Ovary (tissue), 9 donors: ENCODE measurements around the gene ATG9B. TPM values are rescaled to one million over a fixed set of nuclear protein-coding genes. Genes with fewer than 3 reads are reported as not detected.
A peak's percentile ranks its signal among the peaks of the same experiment; 100 is the strongest.

Experiments used
- DNase-seq, 5 donors: peaks; one replicate each; pipeline ENCODE4 v3.0.0-alpha.2; 2019 to 2020
- H3K27ac ChIP-seq, 2 donors: fragments of 200-600 bp; one replicate each; pipeline versions ENCODE4 v1.5.1 to v1.8.0; 2019 to 2022
- H3K27me3 ChIP-seq: fragments of 200-600 bp; one replicate; pipeline ENCODE4 v1.8.0; 2022
- H3K36me3 ChIP-seq: fragments of 200-600 bp; sonication (generic); one replicate; pipeline ENCODE4 v1.5.1; 2019
- H3K4me1 ChIP-seq: one replicate; pipeline ENCODE4 v1.8.1; 2013; ENCODE audit warnings: mild to moderate bottlenecking, moderate library complexity; ENCODE audit not compliant: insufficient read depth
- H3K4me3 ChIP-seq: fragments of 200-600 bp; sonication (generic); one replicate; pipeline ENCODE4 v1.5.1; 2017
- H3K9me3 ChIP-seq, 2 donors: fragments of 200-600 bp in 1 of 2; sonication (generic) in 1 of 2; one replicate each; pipeline versions ENCODE4 v1.5.1 to v1.8.1; 2013 to 2019; ENCODE audit warnings: mild to moderate bottlenecking in 1 of 2, moderate library complexity in 1 of 2
- EP300 ChIP-seq: sonication (generic); formaldehyde crosslinking; IDR thresholded peaks from one replicate; pipeline ENCODE4 v1.6.1; 2017; ENCODE audit warnings: antibody characterized with exemption
- POLR2A ChIP-seq: fragments of 450-650 bp; IDR thresholded peaks from one replicate; pipeline ENCODE4 v1.6.1; 2017; ENCODE audit warnings: antibody characterized with exemption, mild to moderate bottlenecking, moderate library complexity
- WGBS, 3 donors: extraction: QIAGEN DNeasy Blood & Tissue Kit in 1 of 3; methylation state at CpG; one replicate each; pipeline versions ENCODE4 v1.1.5 to v1.1.7; 2013 to 2017; 5-methylcytosine and 5-hydroxymethylcytosine counted together
- intact Hi-C, 4 donors: fragments of 100-400 bp; cut with DNase I; formaldehyde crosslinking; loops; one replicate each; pipeline versions ENCODE4 v1.11.0 to v1.15.1; 2022 to 2023
- polyA plus RNA-seq, 2 donors: library from polyadenylated mRNA; stranded (reverse); fragments of 200-250 nt in 1 of 2; fragments of 350-450 nt in 1 of 2; fragmentation: Illumina TruSeq in 1 of 2; extraction: RNeasy Lipid Tissue Mini Kit (QIAGEN cat#74804) in 1 of 2; gene quantifications; one replicate each; pipeline ENCODE4 v1.2.3, GENCODE V29; 2013 to 2014
- total RNA-seq, 7 donors: library from RNA; depleted of rRNA in 2 of 7; stranded (reverse); fragments of >200 nt in 2 of 7; fragmentation: NEBNext Ultra II Directional in 3 of 7; extraction: Animal tissue kit (Norgen Biotek cat#: 25700) in 3 of 7; gene quantifications; one replicate each; pipeline versions ENCODE4 v1.1.0 to v1.2.4, GENCODE V29; 2016 to 2023
- TF ChIP-seq, protein P1 (sequence below), 3 donors: fragments of 450-650 bp in 2 of 3; fragments of 200-600 bp in 1 of 3; IDR thresholded peaks; one replicate each; pipeline versions ENCODE4 v1.5.1 to v1.8.0; 2016 to 2022; ENCODE audit warnings: antibody characterized with exemption in 3 of 3, mild to moderate bottlenecking in 1 of 3
- donor health status: DM: no; HTN: no; CAD: no; lungs with moderate emphysema.
- donor health status: DM: no; HTN: no; CAD: no.
- donor health status: Bipolar disorder and iron deficiency.
- donor health status: DM: yes; HTN: yes; CAD: no.
- donor health status: DM: no; HTN: no; CAD: no.
- donor health status: DM: yes; HTN: yes; CAD: no.

The ATG9B gene
- total and polyA plus RNA-seq, 9 donors, result 0.03 to 1.0 (median 0.35) TPM

DNA sequence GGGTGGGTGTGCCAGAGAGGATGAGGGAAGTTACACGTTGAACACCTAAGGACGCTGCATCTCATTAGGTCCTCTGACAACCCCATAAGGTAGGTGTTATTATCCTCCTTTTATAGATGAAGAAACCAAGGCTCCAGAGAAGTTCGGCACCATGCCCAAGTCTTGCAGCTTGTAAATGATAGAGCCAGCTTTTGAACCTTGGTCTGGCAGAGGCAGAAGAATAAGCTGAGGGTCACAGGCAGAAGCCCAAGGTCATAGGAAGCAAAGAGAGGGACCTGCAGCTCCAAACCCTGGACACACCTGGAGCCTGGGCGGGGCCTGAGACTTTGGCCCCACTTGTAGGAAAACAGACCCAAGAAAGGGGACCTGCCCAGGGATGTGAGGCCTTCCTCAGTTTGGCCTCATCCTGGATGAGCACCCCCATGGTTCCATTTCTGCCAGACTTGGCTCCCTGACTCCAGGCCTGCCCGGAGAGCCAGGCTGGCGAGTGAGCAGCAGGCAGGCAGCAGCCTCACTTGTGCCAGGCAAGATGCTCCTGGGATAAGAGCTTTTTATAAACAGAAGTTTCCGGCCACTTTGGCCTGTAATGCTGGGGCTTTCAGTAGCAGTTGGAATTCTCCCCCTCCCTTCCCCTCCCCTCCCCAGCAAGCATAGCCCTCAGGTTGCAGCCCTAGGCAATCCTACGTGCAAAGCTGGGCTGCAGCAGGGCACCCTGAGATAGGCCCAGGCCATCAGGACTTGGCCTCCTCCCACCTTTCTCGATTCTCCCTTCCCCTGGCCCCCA is 48.6 kb downstream of the ATG9B start:
- no peaks in the 10 kb centered on the region for H3K9me3 ChIP-seq
- peaks cover 32% of the 10 kb centered on the region for H3K4me1 ChIP-seq
- no peaks in the 10 kb centered on the region for H3K27me3 ChIP-seq
- H3K27ac ChIP-seq, result no peak overlapping the region
- no peaks in the 10 kb centered on the region for H3K36me3 ChIP-seq
- TF ChIP-seq, protein P1, sequence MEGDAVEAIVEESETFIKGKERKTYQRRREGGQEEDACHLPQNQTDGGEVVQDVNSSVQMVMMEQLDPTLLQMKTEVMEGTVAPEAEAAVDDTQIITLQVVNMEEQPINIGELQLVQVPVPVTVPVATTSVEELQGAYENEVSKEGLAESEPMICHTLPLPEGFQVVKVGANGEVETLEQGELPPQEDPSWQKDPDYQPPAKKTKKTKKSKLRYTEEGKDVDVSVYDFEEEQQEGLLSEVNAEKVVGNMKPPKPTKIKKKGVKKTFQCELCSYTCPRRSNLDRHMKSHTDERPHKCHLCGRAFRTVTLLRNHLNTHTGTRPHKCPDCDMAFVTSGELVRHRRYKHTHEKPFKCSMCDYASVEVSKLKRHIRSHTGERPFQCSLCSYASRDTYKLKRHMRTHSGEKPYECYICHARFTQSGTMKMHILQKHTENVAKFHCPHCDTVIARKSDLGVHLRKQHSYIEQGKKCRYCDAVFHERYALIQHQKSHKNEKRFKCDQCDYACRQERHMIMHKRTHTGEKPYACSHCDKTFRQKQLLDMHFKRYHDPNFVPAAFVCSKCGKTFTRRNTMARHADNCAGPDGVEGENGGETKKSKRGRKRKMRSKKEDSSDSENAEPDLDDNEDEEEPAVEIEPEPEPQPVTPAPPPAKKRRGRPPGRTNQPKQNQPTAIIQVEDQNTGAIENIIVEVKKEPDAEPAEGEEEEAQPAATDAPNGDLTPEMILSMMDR (IDR thresholded peaks at IDR 0.05), result no peak
- TF ChIP-seq EP300 (no peak), POLR2A (no peak)
- intact Hi-C loops, result loop anchor here in 1 of 4 donors (10.0 kb wide), 1 partner anchor 191 kb away; no protein-coding TSS in a partner anchor
- peak overlapping the region; percentile 37 for H3K4me3 ChIP-seq
- no peak for DNase-seq
- WGBS, 3 donors, result 78 to 83% (median 82%) methylated on average over 9 of the region's 9 CpGs

DNA sequence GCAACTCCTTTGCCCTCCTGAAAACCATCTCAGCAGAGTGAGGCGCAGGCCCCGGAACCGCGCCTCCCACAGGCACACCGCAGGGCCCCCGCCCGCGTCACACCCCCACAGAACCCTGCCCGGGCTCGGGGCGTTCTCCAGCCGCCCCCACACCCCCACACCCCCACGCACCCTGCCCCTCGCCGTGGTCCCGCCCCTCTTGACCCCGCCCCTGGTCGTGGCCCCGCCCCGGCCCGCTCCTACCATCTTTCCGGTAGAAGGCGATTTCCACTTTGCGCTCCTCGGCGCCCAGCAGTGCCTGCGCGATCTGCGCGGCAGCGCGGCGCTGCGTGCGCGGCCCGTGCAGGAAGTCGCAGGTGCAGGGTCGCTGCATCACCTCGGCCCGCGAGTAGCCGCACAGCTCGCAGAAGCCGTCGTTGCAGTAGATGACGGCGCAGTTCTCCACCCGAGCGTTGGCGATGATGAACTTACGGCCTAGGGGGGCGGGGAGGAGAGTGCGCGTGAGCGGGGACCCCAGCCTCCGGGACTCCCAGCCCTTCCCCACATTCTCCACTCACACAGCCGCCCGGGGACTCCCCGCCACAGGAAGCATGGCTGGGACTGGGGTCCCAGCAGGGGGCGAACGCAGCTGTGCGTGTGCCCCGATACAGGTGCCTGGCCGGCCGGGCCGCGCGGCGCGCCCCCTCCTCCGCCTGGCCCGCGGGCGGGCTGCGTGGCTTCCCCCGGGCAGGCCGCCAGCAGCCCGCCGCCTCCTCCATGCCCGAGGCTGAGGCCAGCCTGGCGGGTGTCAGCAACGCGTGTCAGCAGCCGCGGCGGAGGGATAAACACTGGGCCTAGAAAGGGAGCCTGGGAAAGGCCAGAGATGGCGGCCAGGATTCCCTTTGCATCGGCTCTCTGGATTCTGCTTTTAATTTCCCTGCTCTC is 49.6 kb downstream of the ATG9B start:
- H3K27me3 ChIP-seq, result no peaks in the 10 kb centered on the region
- H3K27ac ChIP-seq, result peak overlapping the region in 1 of 2 donors; percentile 18
- 1 to 4% (median 1%) methylated on average over 66 to 89 of the region's 89 CpGs for WGBS, 3 donors
- intact Hi-C loops, result loop anchor here in 1 of 4 donors (10.0 kb wide), 1 partner anchor 190 kb away; no protein-coding TSS in a partner anchor
- H3K4me3 ChIP-seq, result peak overlapping the region; percentile 37
- no peaks in the 10 kb centered on the region for H3K9me3 ChIP-seq
- TF ChIP-seq, protein P1 (IDR thresholded peaks at IDR 0.05), result peak; percentile 10 to 66 (median 42)
- TF ChIP-seq EP300, result no peak
- no peak for TF ChIP-seq POLR2A
- H3K36me3 ChIP-seq, result no peaks in the 10 kb centered on the region
- H3K4me1 ChIP-seq, result peaks cover 38% of the 10 kb centered on the region
- DNase-seq, result peak in 4 of 5 donors; percentile 66 to 79 (median 70)

DNA sequence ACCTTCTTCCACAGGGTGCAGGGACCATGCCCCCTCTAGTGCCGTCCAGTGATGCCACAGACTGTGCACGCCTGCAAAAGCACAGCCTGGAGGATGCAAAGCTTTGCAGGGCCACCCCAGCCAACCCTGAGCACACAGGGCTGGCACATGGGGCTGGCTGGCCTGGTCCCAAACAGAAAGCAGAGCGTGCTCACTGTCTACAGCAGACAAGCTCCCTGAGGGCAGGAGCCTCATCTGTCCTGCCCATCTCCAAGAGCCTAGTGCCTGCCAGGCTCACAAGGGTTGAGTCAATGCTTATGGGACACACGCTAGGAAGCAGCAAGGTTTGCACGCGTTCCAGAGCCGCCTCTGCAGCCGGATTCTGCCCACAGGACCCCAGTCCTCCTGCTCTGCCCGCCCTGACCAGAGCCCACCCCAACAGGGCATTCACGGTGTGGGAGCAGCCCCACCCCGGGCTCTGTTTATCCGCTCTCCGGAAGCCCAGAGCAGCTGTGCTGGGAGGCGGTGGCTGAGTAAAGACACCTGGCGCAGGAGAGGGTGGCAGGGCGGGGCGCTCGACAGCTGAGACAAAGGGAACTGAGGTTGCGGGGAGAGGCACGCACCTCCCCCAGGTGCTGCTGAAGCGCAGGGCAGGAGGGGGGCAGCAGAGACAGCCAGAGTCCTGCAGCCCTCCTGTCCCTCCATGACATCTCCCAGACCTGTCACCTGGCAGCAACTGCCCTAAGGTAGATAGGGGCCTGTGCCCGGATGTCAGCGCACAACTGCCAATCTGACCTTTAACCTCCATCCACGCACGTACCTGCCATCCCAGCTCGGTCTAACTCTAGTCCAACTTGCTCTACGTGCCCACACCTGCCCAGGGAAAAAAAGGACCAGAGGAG is 50.5 kb downstream of the ATG9B start:
- peaks cover 35% of the 10 kb centered on the region for H3K4me1 ChIP-seq
- H3K27ac ChIP-seq, result peak overlapping the region in 1 of 2 donors; percentile 18
- WGBS, 3 donors, result 42 to 57% (median 50%) methylated on average over 26 to 27 of the region's 27 CpGs
- DNase-seq, result no peak
- no peaks in the 10 kb centered on the region for H3K9me3 ChIP-seq
- TF ChIP-seq EP300 (no peak), POLR2A (no peak)
- TF ChIP-seq, protein P1 (IDR thresholded peaks at IDR 0.05), result no peak
- no peaks in the 10 kb centered on the region for H3K36me3 ChIP-seq
- H3K27me3 ChIP-seq, result no peaks in the 10 kb centered on the region
- peak overlapping the region; percentile 37 for H3K4me3 ChIP-seq
- intact Hi-C loops, result loop anchor here in 1 of 4 donors (10.0 kb wide), 1 partner anchor 189 kb away; no protein-coding TSS in a partner anchor
